IMR-90 (cell line): ENCODE results near the gene CHRNG. TPM values are rescaled to one million over a fixed set of nuclear protein-coding genes. Genes with fewer than 3 reads are reported as not detected.

ENCODE experiments used
- ATAC-seq: fragments of 200-7000 bp; cut with Tn5 transposase; 2 replicates; pipeline ENCODE4 v1.9.1; 2020; ENCODE audit warnings: low read depth, mild to moderate bottlenecking, moderate library complexity
- BruUV-seq: library from RNA; stranded (reverse); fragments of 400-500 nt; replicated peaks from 2 replicates; lab custom pipeline; 2021; lab: Mats Ljungman, UMichigan
- CTCF ChIA-PET: fragments of 300-600 bp; formaldehyde crosslinking; extraction: SDS; loops from one replicate; lab custom pipeline; 2021; ENCODE audit warnings: antibody characterized with exemption; lab: Yijun Ruan, JAX
- POLR2A ChIA-PET: fragments of 300-600 bp; sonication (Branson Sonifier 250); formaldehyde crosslinking; loops from one replicate; lab custom pipeline; 2022; ENCODE audit warnings: antibody characterized with exemption; ENCODE audit not compliant: unreplicated experiment; lab: Charles Lee
- DNase-seq: peaks from one replicate; pipeline ENCODE4 v3.0.0; 2013
- H2AFZ ChIP-seq: replicated peaks from 2 replicates; pipeline ENCODE3; 2013; ENCODE audit warnings: low read length, mild to moderate bottlenecking; ENCODE audit not compliant: poor library complexity
- H2AK5ac ChIP-seq: 2 replicates; pipeline ENCODE4 v1.6.1; 2013; ENCODE audit warnings: low read depth, low read length, inconsistent platforms
- H2AK9ac ChIP-seq: replicated peaks from 2 replicates; pipeline ENCODE3; 2013; ENCODE audit warnings: mild to moderate bottlenecking, low read depth, low read length, moderate library complexity; ENCODE audit not compliant: poor library complexity
- H2BK120ac ChIP-seq: 2 replicates; pipeline ENCODE4 v1.6.1; 2013; ENCODE audit warnings: low read depth, low read length, inconsistent platforms
- H2BK15ac ChIP-seq: 3 replicates; pipeline ENCODE4 v1.6.1; 2013; ENCODE audit warnings: low read depth, low read length, inconsistent platforms
- H2BK20ac ChIP-seq: 2 replicates; pipeline ENCODE4 v1.6.1; 2013; ENCODE audit warnings: low read depth, mild to moderate bottlenecking, inconsistent platforms, low read length, moderate library complexity
- H2BK5ac ChIP-seq: 2 replicates; pipeline ENCODE4 v1.6.1; 2013; ENCODE audit warnings: mild to moderate bottlenecking, low read depth, low read length, inconsistent platforms; ENCODE audit not compliant: poor library complexity, severe bottlenecking
- H3K14ac ChIP-seq: replicated peaks from 2 replicates; pipeline ENCODE4 v1.6.1; 2013; ENCODE audit warnings: low read depth, low read length, inconsistent platforms
- H3K18ac ChIP-seq: 2 replicates; pipeline ENCODE4 v1.6.1; 2013; ENCODE audit warnings: low read depth, low read length, control low read depth
- H3K23ac ChIP-seq: 2 replicates; pipeline ENCODE4 v1.6.1; 2013; ENCODE audit warnings: low read depth, low read length, inconsistent platforms
- H3K27ac ChIP-seq: 2 replicates; pipeline ENCODE4 v1.5.1; 2013; ENCODE audit warnings: mild to moderate bottlenecking, control low read depth, low read length; ENCODE audit not compliant: insufficient read depth
- H3K27me3 ChIP-seq: 2 replicates; pipeline ENCODE4 v1.6.1; 2013; ENCODE audit warnings: low read length; ENCODE audit not compliant: control insufficient read depth, insufficient read depth
- H3K36me3 ChIP-seq: 2 replicates; pipeline ENCODE4 v1.6.1; 2013; ENCODE audit warnings: low read length, mixed read lengths; ENCODE audit not compliant: control insufficient read depth, insufficient read depth
- H3K4ac ChIP-seq: 2 replicates; pipeline ENCODE4 v1.6.1; 2013; ENCODE audit warnings: low read depth, low read length, inconsistent platforms
- H3K4me1 ChIP-seq: 2 replicates; pipeline ENCODE4 v1.6.1; 2013; ENCODE audit warnings: low read length, mixed read lengths; ENCODE audit not compliant: control insufficient read depth, insufficient read depth
- H3K4me2 ChIP-seq: 2 replicates; pipeline ENCODE4 v1.6.1; 2013; ENCODE audit warnings: low read depth, mild to moderate bottlenecking, control low read depth, low read length, moderate library complexity
- H3K4me3 ChIP-seq: 2 replicates; pipeline ENCODE4 v1.5.1; 2013; ENCODE audit warnings: low read depth, mild to moderate bottlenecking, control low read depth, low read length, moderate library complexity; ENCODE audit not compliant: insufficient read depth
- H3K56ac ChIP-seq: 2 replicates; pipeline ENCODE4 v1.6.1; 2013; ENCODE audit warnings: low read length, inconsistent platforms; ENCODE audit not compliant: insufficient read depth; ENCODE audit errors: extremely low read depth
- H3K79me1 ChIP-seq, 2 experiments: 2 replicates each; pipeline ENCODE4 v1.6.1; 2013; ENCODE audit warnings: low read length in 2 of 2, inconsistent platforms in 1 of 2, low read depth in 1 of 2
- H3K9ac ChIP-seq: 2 replicates; pipeline ENCODE4 v1.6.1; 2013; ENCODE audit warnings: low read depth, low read length, control low read depth
- H3K9me1 ChIP-seq: 2 replicates; pipeline ENCODE4 v1.6.1; 2013; ENCODE audit warnings: low read length, inconsistent platforms; ENCODE audit not compliant: insufficient read depth
- H3K9me3 ChIP-seq: 2 replicates; pipeline ENCODE4 v1.6.1; 2013; ENCODE audit warnings: low read length; ENCODE audit not compliant: control insufficient read depth, insufficient read depth
- H4K20me1 ChIP-seq: 2 replicates; pipeline ENCODE4 v1.6.1; 2013; ENCODE audit warnings: low read length, inconsistent platforms; ENCODE audit not compliant: insufficient read depth
- H4K5ac ChIP-seq: 2 replicates; pipeline ENCODE4 v1.6.1; 2013; ENCODE audit warnings: mild to moderate bottlenecking, low read depth, low read length, control low read depth
- H4K8ac ChIP-seq, 2 experiments: 2 replicates each; pipeline ENCODE4 v1.6.1; 2013; ENCODE audit warnings: low read depth in 2 of 2, low read length in 2 of 2, control low read depth in 1 of 2, inconsistent platforms in 1 of 2
- H4K91ac ChIP-seq: 2 replicates; pipeline ENCODE4 v1.6.1; 2013; ENCODE audit warnings: low read depth, low read length, inconsistent platforms; ENCODE audit not compliant: insufficient read depth
- BHLHE40 ChIP-seq: fragments of 150-350 bp; IDR thresholded peaks from 2 replicates; pipeline ENCODE4 v1.6.1; 2016; ENCODE audit warnings: mild to moderate bottlenecking, low read depth, low read length
- CEBPB ChIP-seq: IDR thresholded peaks from 2 replicates; pipeline ENCODE4 v1.6.1; 2012; ENCODE audit warnings: low read depth, low read length, improper control_type of control experiment
- CHD1 ChIP-seq: IDR thresholded peaks from 2 replicates; pipeline ENCODE4 v1.6.1; 2012; ENCODE audit warnings: low read depth, low read length, improper control_type of control experiment
- FOS ChIP-seq: fragments of 150-350 bp; IDR thresholded peaks from 2 replicates; pipeline ENCODE4 v1.6.1; 2016; ENCODE audit warnings: low read depth, low read length
- MAFK ChIP-seq: IDR thresholded peaks from 2 replicates; pipeline ENCODE4 v1.6.1; 2012; ENCODE audit warnings: low read depth, low read length, improper control_type of control experiment
- MAZ ChIP-seq: IDR thresholded peaks from 2 replicates; pipeline ENCODE4 v1.6.1; 2012; ENCODE audit warnings: low read depth, mild to moderate bottlenecking, low read length, improper control_type of control experiment, moderate library complexity, borderline replicate concordance
- MXI1 ChIP-seq: IDR thresholded peaks from 2 replicates; pipeline ENCODE4 v1.6.1; 2012; ENCODE audit warnings: low read depth, mild to moderate bottlenecking, low read length, moderate library complexity, borderline replicate concordance
- NFE2L2 ChIP-seq: fragments of 150-350 bp; IDR thresholded peaks from 2 replicates; pipeline ENCODE4 v1.6.1; 2016; ENCODE audit warnings: low read depth, mild to moderate bottlenecking, low read length
- POLR2A ChIP-seq: IDR thresholded peaks from 2 replicates; pipeline ENCODE4 v1.6.1; 2012; ENCODE audit warnings: mild to moderate bottlenecking, low read depth, low read length
- RAD21 ChIP-seq: IDR thresholded peaks from 2 replicates; pipeline ENCODE4 v1.6.1; 2012; ENCODE audit warnings: low read length, improper control_type of control experiment
- RCOR1 ChIP-seq: IDR thresholded peaks from 2 replicates; pipeline ENCODE4 v1.6.1; 2012; ENCODE audit warnings: mild to moderate bottlenecking, low read length, improper control_type of control experiment; ENCODE audit not compliant: insufficient replicate concordance
- RFX5 ChIP-seq: IDR thresholded peaks from 2 replicates; pipeline ENCODE4 v1.8.0; 2012; ENCODE audit warnings: low read depth, mild to moderate bottlenecking, low read length, moderate library complexity
- SMC3 ChIP-seq: fragments of 150-350 bp; IDR thresholded peaks from 2 replicates; pipeline ENCODE4 v1.6.1; 2016; ENCODE audit warnings: low read depth, mild to moderate bottlenecking, antibody characterized with exemption, low read length, moderate library complexity
- USF2 ChIP-seq: fragments of 150-350 bp; IDR thresholded peaks from 2 replicates; pipeline ENCODE4 v1.6.1; 2017; ENCODE audit warnings: mild to moderate bottlenecking, antibody characterized with exemption, low read length, low read depth
- WGBS, 2 experiments: methylation state at CpG; one replicate each; pipeline versions ENCODE4 v1.1.5 to v1.1.7; 2013; ENCODE audit warnings: missing lambda C conversion rate in 2 of 2; ENCODE audit not compliant: insufficient read length in 1 of 2; ENCODE audit errors: extremely low coverage in 2 of 2; 5-methylcytosine and 5-hydroxymethylcytosine counted together
- dilution Hi-C: fragments of 300-500 bp; cut with HindIII; formaldehyde crosslinking; loops from one replicate; pipeline ENCODE4 v1.14.3; 2018; ENCODE audit warnings: low sequenced_read_pairs; ENCODE audit not compliant: unreplicated experiment
- in situ Hi-C: fragments of 300-500 bp; cut with MboI; formaldehyde crosslinking; loops from 3 replicates; pipeline ENCODE4 v1.14.3; 2019; ENCODE audit warnings: low sequenced_read_pairs, inconsistent platforms, mixed read lengths
- intact Hi-C: fragments of 100-400 bp; cut with micrococcal nuclease; formaldehyde crosslinking; loops from 2 replicates; pipeline ENCODE4 v1.10.0; 2022
- polyA plus RNA-seq, 3 experiments: library from polyadenylated mRNA; depleted of rRNA; stranded (reverse); fragments of >200 nt; gene quantifications; 2 replicates each; pipeline ENCODE4 v1.2.3, GENCODE V29; 2012; ENCODE audit warnings: low replicate concordance in 1 of 3
- total RNA-seq: library from RNA; depleted of rRNA; stranded (reverse); fragments of >200 nt; gene quantifications from 2 replicates; pipeline ENCODE4 v1.2.3, GENCODE V29; 2012
- TF ChIP-seq, protein P1 (sequence below): fragments of 150-350 bp; IDR thresholded peaks from 2 replicates; pipeline ENCODE4 v1.6.1; 2016; ENCODE audit warnings: low read depth, mild to moderate bottlenecking, low read length, moderate library complexity, borderline replicate concordance
- TF ChIP-seq, protein P2 (sequence below): conservative IDR thresholded peaks from 2 replicates; pipeline ENCODE4 v1.5.1; 2012; ENCODE audit warnings: mild to moderate bottlenecking, low read depth, low read length, improper control_type of control experiment

The CHRNG gene
- total and polyA plus RNA-seq, 2 of the 4 experiments (the other 2 are of a cell fraction) = not detected

DNA sequence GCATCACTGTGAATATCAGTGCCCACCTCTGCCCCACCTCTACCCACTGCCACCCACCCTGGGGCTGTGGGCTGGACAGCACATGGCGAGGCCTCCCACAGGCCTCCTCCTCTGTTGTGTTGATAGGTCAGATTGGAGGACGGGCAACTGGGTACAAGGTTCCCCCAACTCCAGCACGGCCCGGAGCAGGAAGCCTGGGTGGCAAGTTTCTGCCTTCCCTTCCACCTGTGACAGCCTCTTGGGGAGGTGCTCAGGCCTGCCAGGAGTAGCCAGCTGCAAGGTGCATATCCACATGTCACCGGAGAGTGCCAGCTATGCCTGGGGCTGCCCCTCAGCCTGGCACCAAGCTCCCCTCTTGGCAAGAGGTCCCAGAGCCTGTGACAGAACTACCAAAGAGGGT, 45.0 kb upstream of the CHRNG start:
- Histone ChIP-seq H2AK9ac (no peak overlapping the region), H2AK5ac (no peak overlapping the region), H3K9me1 (no peaks in the 10 kb centered on the region), H3K27me3 (peaks cover 52% of the 10 kb centered on the region), H2BK20ac (no peak overlapping the region), H3K14ac (no peak overlapping the region), H2BK5ac (no peak overlapping the region), H4K5ac (no peak overlapping the region), H3K18ac (no peak overlapping the region), H2AFZ (peak overlapping the region; percentile 43), H2BK120ac (no peak overlapping the region), H3K4me2 (no peak overlapping the region), H4K8ac (no peak overlapping the region), H3K4me1 (no peaks in the 10 kb centered on the region), H2BK15ac (no peak overlapping the region), H3K4ac (no peak overlapping the region), H3K9ac (no peak overlapping the region), H4K20me1 (no peaks in the 10 kb centered on the region; the same call in 1 of the 2 replicates), H3K56ac (no peak overlapping the region), H3K9me3 (no peaks in the 10 kb centered on the region), H4K91ac (no peak overlapping the region), H3K4me3 (no peak overlapping the region), H3K23ac (no peak overlapping the region), H3K27ac (no peak overlapping the region), H3K36me3 (no peaks in the 10 kb centered on the region), H3K79me1 (no peaks in the 10 kb centered on the region)
- POLR2A ChIA-PET = no interaction called here
- in situ Hi-C loops (no loop called here), dilution Hi-C loops (no loop called here), intact Hi-C loops (no loop called here)
- no TSS peak for BruUV-seq
- CTCF ChIA-PET = no interaction called here
- DNase-seq = no peak
- no peak for ATAC-seq
- 80% methylated on average over 1 of the region's 5 CpGs; no CpG with 5 or more reads in 1 of the 2 experiments for WGBS, 2 experiments
- no peak for TF ChIP-seq MAZ
- TF ChIP-seq, protein P1, sequence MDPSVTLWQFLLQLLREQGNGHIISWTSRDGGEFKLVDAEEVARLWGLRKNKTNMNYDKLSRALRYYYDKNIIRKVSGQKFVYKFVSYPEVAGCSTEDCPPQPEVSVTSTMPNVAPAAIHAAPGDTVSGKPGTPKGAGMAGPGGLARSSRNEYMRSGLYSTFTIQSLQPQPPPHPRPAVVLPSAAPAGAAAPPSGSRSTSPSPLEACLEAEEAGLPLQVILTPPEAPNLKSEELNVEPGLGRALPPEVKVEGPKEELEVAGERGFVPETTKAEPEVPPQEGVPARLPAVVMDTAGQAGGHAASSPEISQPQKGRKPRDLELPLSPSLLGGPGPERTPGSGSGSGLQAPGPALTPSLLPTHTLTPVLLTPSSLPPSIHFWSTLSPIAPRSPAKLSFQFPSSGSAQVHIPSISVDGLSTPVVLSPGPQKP = no peak
- TF ChIP-seq CHD1 = no peak
- TF ChIP-seq BHLHE40 = no peak
- no peak for TF ChIP-seq RCOR1
- no peak for TF ChIP-seq RFX5
- TF ChIP-seq FOS = no peak
- no peak for TF ChIP-seq POLR2A
- TF ChIP-seq SMC3 = no peak
- TF ChIP-seq MXI1 = no peak
- TF ChIP-seq RAD21 = no peak
- no peak for TF ChIP-seq NFE2L2
- TF ChIP-seq, protein P2, sequence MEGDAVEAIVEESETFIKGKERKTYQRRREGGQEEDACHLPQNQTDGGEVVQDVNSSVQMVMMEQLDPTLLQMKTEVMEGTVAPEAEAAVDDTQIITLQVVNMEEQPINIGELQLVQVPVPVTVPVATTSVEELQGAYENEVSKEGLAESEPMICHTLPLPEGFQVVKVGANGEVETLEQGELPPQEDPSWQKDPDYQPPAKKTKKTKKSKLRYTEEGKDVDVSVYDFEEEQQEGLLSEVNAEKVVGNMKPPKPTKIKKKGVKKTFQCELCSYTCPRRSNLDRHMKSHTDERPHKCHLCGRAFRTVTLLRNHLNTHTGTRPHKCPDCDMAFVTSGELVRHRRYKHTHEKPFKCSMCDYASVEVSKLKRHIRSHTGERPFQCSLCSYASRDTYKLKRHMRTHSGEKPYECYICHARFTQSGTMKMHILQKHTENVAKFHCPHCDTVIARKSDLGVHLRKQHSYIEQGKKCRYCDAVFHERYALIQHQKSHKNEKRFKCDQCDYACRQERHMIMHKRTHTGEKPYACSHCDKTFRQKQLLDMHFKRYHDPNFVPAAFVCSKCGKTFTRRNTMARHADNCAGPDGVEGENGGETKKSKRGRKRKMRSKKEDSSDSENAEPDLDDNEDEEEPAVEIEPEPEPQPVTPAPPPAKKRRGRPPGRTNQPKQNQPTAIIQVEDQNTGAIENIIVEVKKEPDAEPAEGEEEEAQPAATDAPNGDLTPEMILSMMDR = no peak
- no peak for TF ChIP-seq CEBPB
- TF ChIP-seq MAFK = no peak
- no peak for TF ChIP-seq USF2
